HT-29 (cell line): ENCODE measurements around the gene TRABD. TPM values are rescaled to one million over a fixed set of nuclear protein-coding genes. Genes with fewer than 3 reads are reported as not detected.

ENCODE experiments used
- DNase-seq: peaks from one replicate; pipeline ENCODE4 v3.0.0-alpha.2; 2015; ENCODE audit warnings: low spot score
- total RNA-seq: library from RNA; depleted of rRNA; stranded (reverse); fragments of >200 nt; shearing (Covaris generic); gene quantifications from 2 replicates; pipeline ENCODE4 v1.2.3, GENCODE V29; 2014; rRNA removed

The TRABD gene
- total RNA-seq, 1 experiment from 2014 or later: 82.3 TPM

DNA sequence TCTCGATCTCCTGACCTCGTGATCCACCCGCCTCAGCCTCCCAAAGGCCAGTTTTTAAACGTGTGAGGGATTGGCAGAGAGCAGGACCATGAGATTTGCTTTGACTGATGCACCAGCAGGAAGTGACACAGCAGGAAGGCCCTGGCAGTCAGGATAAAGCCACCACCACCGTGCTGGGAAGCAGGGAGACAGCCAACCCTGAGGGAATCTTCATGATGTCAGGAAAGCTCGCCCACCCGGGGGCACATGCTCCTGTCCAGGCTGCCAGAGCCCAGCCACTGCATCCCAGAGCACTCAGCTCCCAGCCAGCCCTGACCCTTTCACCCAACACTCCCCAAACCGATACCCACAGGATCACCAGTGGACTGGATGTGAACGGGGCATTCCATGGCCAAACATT is 53.0 kb downstream of the TRABD start:
- no peak for DNase-seq

GRCh38 chr22:50242406-50242949 is 56.8 kb downstream of the TRABD start:
- DNase-seq: no peak

DNA sequence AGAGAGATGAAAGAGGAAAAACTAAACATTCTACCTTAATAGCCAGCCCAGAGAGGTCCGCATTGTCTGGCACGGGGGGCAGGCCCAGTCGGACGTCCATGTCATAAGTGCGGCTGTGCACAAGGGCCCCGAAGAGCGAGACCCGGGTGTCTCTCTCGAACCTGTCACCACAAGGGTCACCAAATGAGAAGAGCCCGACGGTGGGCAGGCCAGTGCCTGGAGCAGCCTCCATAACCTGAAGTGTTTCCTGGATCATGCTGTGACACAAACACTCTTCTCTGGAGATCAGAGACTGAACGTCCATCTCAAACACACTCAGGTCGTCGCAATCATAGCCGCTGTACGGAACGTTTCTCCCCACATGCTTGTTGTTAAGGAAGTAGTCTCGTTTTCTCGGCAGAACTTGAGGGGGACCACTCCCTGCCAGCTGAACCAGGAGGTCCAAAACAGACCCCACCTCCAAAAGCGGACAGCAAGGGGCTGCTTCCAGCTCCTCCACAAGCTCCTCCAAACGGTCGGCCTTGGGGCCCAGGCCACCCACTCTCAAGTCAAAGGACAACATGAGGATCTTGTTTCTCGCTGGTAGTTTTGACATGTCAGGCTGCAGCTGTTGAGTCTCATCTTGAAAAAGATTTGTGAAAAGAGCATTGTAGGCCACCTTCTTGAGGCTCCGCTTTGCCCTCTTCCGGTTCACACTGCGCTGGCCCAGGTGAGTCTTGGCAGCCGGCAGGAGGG is 58.1 kb downstream of the TRABD start:
- no peak for DNase-seq

GRCh38 chr22:50244420-50245213 is 58.9 kb downstream of the TRABD start, which contains the start of gene TUBGCP6:
Gene TUBGCP6, minus strand, starts transcription at chr22:50245023. Its CDS starts 564 bp downstream, at chr22:50244459.
- DNase-seq: peak; percentile 89

GRCh38 chr22:50245214-50246072 is 59.7 kb downstream of the TRABD start:
- no peak for DNase-seq

GRCh38 chr22:50246242-50247175 is 60.8 kb downstream of the TRABD start:
- no peak for DNase-seq

GRCh38 chr22:50247748-50248147 is 62.0 kb downstream of the TRABD start:
- DNase-seq: peak; percentile 86

- DNase-seq: peak; percentile 44
These were observed 62.7 kb downstream of the TRABD start for GRCh38 chr22:50248196-50249081.

Other genes with a start within 250 kb of the TRABD start
- 161 and 183 TPM in 2 replicates for gene PIM3, start 225.1 kb upstream of the TRABD start, total RNA-seq
- 0.03 and 0.13 TPM in 2 replicates for gene IL17REL, start 173.1 kb upstream of the TRABD start, total RNA-seq
- gene TTLL8, start 127.6 kb upstream of the TRABD start, total RNA-seq: not detected in 2 replicates
- not detected in 2 replicates for gene MLC1, start 100.5 kb upstream of the TRABD start, total RNA-seq
- gene MOV10L1, start 95.9 kb upstream of the TRABD start, total RNA-seq: not detected in 2 replicates
- 1.1 and 1.4 TPM in 2 replicates for gene PANX2, start 15.2 kb upstream of the TRABD start, total RNA-seq
- 65.3 and 79.4 TPM in 2 replicates for gene SELENOO, start 15.1 kb downstream of the TRABD start, total RNA-seq
- gene TUBGCP6, start 59.1 kb downstream of the TRABD start, total RNA-seq: 30.8 and 32.2 TPM in 2 replicates
- 62.6 and 63.3 TPM in 2 replicates for gene HDAC10, start 65.4 kb downstream of the TRABD start, total RNA-seq
- gene MAPK12, start 75.8 kb downstream of the TRABD start, total RNA-seq: 6.6 and 6.7 TPM in 2 replicates
- gene MAPK11, start 84.5 kb downstream of the TRABD start, total RNA-seq: 1.6 and 2.2 TPM in 2 replicates
- 247 and 252 TPM in 2 replicates for gene PLXNB2, start 121.7 kb downstream of the TRABD start, total RNA-seq
- gene DENND6B, start 141.1 kb downstream of the TRABD start, total RNA-seq: 4.5 and 5.2 TPM in 2 replicates
- 54.1 and 56.7 TPM in 2 replicates for gene PPP6R2, start 157.4 kb downstream of the TRABD start, total RNA-seq